ENCODE data around the gene CAGE1.
"Not testable (repeated sequence)": the region's sequence is repeated elsewhere in the genome, so short reads cannot be mapped to it uniquely, and the experiment has no call there.

CAGE1 gene

DNA sequence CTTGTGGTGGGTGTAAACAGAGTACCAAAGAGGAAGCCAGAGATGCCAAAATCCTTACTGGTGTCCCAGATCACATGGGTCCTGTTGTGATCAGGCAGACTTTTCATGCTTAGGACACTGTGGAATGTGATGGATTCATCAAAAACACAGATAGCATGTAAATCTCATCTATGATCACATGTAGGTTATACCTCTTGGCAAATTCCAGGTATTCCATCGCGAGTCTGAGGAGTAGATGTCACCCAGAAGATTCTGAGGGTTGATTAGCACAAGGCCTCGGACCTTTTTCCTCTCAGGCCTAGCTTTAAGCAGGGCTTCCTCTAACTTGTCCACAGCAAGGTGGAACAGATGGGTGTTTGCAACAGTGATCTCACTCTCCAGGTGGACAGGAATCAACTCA is 48.3 kb downstream of the CAGE1 start:
- no peak for DNase-seq (ENCODE audit: extremely low read depth in 1 of 2, low read depth in 1 of 2)

DNA sequence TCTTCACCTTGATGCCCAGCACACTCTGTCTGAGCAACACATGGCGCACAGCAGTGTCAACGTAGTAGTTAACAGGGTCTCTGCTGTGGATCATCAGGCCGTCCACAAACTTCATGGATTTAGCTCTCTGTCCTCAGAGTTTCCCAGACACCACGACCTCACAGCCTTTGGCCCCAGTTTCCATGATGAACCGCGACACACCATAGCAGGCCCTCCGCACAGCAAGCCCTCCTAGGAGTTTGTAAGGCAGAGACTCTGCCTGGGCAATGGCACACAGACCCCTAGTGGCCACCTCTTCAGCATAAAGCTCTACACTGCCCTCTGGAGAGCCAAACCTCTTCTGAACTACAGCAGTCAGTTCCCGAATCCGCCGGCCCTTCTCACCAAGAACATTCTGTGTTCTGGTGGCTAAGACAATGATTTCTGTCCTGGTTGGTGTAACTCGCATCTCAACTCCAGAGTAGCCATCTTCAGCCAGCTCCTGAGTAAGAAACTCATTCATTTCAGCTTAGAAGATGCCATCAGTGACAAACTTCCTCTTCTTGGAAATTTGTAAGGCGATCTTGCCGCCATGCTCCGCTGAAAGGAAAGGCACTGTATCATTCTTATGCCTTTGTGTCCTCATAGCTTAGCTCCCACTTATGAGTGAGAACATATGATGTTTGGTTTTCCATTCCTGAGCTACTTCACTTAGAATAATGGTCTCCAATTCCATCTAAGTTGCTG is 50.4 kb downstream of the CAGE1 start:
- DNase-seq (ENCODE audit: extremely low read depth in 1 of 2, low read depth in 1 of 2), result not testable (repeated sequence)

DNA sequence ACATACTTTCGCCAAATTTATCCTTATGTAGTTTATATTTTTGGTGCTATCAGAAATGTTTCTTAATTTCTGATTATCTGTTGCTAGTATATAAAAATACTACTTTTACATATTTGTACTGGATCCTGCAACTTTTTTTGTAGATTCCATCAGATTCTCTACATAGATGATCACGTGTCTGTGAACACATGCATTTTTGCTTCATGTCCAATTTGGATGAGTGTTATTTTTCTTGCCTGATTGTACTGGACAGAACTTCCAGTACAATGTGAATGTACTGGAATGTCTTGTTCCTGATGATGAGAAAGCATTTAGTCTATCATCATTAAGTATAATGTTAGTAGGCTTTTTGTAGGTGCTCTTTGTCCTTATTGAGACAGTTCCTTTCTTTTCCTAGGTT is 51.5 kb downstream of the CAGE1 start:
- DNase-seq (ENCODE audit: extremely low read depth in 1 of 2, low read depth in 1 of 2), result no peak

DNA sequence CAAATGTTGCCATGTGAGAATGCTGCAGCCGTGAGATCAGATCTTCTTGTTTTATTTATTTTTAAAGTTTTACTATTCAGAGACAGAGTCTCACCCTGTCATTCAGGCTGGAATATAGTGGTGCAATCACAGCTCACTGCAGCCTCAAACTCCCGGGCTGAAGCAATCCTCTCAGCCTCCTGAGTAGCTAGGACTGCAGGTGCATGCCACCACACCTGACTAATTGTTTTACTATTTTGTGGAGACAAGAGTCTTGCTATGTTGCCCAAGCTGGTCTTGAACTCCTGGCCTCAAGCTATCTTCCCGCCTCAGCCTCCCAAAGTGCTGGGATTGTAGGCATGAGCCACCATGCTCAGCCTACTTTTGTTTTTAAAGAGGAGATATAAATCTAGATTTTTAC is 54.0 kb downstream of the CAGE1 start:
- DNase-seq (ENCODE audit: extremely low read depth in 1 of 2, low read depth in 1 of 2), result no peak

DNA sequence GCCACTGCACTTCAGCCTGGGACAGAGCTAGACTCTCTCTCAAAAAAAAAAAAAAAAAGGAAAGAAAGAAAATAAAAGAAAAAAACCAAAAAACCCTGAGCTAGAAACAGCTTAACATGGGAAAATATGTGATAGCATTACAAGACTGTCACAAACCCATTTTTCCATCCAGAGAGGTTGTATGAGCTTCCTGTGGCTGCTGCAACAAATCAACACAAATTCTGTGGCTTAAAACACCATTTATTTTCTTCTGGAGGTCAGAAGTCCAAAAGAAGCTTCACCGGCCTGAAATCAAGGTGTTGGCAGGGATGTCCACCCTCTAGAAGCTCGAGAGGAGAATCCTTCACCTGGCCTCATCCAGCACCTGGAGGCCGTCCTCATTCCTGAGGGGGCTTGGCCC is 54.9 kb downstream of the CAGE1 start:
- DNase-seq (ENCODE audit: extremely low read depth in 1 of 2, low read depth in 1 of 2), result no peak

DNA sequence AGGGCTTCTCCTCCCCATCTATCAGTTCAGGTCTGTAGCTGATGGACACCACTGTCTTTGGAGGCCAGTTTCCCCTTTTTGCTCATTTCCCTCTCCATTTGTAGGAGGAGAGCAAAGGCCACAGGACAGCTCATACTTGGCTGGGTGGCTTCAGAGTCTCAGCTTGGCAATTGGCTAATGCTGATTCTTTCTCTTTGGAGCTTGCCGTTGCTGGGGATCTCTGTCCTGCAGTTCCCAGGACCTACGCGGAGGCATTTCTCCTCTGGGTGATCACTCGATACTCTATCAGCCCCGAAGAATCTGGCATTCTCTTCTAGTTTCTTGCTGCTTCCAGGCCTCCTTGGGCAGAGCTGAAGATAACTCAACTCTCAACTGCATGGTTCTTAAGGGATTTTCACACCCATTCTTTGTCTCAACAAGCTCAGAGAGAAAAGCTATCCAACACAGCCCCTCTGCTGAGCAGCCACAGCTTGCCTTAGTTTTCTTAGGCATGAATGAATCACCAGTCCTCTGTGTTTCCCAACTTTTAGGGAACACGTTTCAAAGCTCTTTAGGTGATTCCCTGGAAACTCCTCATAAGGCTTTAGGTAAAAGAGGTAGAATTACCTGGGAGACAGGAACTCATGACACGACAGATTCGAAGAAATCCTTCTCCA is 57.3 kb downstream of the CAGE1 start:
- no peak for DNase-seq (ENCODE audit: extremely low read depth in 1 of 2, low read depth in 1 of 2)

DNA sequence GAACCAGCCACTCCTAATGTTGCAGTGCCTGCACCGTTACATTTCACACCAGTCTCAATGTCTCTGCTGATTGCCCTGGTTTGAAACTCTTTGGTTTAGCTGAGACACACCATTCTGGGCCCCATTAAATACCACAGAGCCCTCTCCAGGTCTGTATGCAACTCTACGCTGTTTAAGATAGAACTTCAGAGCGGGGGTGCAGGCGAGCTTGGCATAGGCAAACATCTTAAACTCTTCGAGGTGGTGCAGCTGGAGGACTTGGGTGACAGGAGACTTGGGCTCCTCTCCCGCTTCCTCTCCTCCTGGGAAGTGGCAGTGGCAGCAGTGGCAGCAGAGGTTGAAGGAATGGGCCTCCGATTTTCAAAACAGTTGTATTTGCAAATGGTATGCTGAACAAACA is 58.1 kb downstream of the CAGE1 start:
- no peak for DNase-seq (ENCODE audit: extremely low read depth in 1 of 2, low read depth in 1 of 2)

DNA sequence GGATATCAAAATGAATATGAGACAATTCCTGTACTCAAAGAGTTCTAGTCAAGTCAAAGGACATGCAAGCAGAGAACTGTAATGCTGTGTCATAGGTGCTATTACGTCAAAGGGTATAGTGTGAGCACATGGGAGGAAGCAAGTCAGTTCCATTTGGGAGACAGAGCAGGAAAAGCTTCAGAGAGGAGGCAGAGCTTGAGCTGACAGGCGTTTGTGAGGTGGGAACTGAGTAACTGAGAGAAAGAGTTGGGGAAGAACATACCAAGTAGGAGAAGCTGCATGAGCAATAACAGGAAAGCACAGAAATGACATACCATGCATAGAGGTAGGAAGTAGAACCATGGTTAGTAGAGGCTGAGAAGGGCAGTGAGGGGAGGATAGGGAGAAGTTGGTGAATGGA is 61.3 kb downstream of the CAGE1 start:
- no peak for DNase-seq (ENCODE audit: extremely low read depth in 1 of 2, low read depth in 1 of 2)

DNA sequence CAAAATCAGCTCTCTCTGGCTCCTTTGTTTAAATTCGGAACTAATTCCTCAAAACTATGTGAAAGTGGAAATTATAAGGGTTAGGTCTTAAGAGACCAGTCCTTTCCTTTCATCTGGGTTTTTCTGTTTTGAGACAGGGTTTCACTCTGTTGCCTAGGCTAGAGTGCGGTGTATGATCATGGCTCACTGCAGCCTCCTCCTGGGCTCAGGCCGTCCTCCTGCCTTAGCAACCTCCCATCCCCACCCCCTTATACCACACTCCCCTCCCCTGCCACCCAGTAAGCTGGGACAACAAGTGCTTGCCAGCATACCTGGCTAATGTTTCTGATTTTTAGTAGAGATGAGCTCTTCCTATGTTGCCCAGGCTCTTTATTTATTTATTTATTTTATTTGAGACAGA is 63.8 kb downstream of the CAGE1 start:
- no peak for DNase-seq (ENCODE audit: extremely low read depth in 1 of 2, low read depth in 1 of 2)

DNA sequence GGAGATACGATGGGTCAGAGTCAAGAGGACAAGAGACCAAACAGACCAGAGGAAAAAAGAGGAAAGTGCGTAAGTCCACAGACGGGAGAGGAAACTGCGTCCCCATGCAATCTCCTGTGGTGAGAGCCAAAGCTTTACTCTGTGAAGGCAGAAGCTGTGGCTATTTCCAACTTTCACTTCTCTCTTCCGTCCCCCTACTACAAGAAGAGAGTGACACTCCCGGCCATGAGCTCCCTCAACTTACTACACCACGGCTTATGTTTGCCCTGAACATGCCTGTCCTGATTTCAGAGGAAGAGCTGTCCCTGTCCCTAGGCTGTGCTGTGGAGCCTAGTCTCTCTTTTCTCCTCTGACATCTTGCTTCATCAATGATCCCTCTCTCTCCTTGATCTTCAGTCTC is 65.0 kb downstream of the CAGE1 start:
- DNase-seq (ENCODE audit: extremely low read depth in 1 of 2, low read depth in 1 of 2), result no peak

DNA sequence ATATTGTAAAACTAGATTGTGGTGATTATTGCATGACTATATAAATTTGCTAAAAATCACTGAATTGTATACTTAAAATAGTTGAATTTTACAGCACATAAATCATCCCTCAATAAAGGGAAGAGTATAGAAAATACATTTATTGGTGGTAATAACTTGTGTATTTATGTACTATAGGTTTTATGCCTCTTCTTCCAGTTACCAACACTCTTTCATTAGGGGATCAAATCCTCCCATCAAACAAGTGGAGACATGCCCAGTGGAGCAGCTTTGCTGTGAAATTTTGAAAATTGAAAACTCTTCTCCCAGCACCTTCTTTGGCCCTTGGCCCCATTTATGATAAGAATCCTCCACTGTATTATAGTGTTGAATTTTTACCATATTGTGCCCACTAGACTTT is 66.5 kb downstream of the CAGE1 start:
- DNase-seq (ENCODE audit: extremely low read depth in 1 of 2, low read depth in 1 of 2), result no peak

DNA sequence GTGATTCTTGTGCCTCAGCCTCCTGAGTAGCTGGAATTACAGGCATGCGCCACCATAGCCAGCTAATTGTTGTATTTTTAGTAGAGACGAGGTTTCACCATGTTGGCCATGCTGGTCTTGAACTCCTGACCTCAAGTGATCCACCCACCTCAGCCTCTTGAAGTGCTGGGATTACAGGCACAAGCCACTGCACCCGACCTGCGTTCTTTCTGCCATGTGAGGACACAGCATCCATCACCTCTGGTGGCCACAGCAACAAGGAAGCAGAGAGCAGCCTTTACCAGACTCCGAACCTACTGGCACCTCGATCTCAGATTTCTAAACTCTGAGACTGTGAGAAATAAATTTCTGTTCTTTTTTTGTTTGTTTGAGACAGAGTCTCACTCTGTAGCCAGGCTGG is 67.7 kb downstream of the CAGE1 start:
- not testable (repeated sequence) for DNase-seq (ENCODE audit: extremely low read depth in 1 of 2, low read depth in 1 of 2)

DNA sequence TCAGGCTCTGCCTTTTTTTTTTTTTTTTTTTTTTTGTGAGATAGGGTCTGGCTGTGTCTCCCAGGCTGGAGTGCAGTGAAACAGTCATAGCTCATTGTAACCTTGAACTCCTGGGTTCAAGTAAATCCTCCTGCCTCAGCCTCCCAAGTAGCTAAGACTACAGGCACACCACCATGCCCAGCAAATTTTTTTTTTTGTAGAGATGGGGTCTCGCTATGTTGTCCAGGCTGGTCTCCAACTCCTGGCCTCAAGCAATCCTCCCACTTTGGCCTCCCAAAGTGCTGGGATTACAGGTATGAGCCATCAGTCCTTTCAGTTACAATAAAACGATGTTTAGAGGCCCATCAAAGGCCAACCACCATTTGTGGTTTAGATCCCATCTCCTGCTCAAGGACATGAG is 70.1 kb downstream of the CAGE1 start:
- not testable (repeated sequence) for DNase-seq (ENCODE audit: extremely low read depth in 1 of 2, low read depth in 1 of 2)

DNA sequence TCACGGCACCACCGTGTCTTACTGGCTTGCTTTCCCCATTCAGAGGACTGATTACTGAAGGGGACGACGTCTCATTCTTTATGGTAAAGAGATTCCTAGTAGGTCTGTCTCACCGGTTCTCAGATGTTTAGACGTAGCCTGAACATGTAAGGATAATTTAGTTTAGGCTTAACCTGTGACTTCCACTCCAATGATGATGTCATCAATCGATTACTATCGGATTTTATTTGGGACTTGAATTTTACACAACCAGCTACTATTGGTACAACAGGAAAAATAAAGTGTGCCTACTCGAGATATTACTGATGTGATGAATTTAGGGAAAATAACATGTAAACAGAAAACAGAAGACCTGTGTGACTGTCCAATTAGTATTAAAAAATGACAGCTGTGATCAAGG is 72.0 kb downstream of the CAGE1 start:
- no peak for DNase-seq (ENCODE audit: extremely low read depth in 1 of 2, low read depth in 1 of 2)

DNA sequence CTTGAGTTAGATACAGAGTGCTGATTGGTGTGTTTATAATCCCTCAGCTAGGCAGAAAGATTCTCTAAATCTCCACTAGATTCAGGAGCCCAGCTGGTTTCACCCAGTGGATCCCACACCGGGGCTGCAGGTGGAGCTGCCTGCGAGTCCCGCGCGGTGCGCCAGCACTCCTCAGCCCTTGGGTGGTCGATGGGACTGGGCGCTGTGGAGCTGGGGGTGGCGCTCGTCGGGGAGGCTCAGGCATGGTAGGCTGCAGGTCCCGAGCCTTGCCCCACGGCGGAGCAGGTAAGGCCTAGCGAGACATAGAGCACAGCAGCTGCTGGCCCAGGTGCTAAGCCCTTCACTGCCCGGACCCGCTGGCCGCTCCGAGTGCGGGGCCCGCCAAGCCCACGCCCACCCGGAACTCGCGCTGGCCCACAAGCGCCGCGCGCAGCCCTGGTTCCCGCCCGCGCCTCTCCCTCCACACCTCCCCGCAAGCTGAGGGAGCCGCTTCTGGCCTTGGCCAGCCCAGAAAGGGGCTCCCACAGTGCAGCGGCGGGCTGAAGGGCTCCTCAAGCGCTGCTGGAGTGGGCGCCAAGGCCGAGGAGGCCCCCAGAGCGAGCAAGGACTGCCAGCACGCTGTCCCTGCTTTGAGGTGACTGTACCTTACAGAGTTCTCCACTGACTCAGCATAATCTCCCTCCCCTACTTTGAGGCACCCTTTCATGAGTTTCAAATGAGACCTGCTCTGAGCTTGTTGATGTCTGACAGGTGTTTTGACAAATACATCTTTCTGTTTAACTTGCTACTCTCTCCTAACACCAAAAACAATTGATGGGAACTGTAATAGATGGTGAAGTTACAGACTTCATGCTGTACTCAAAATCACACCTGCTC is 72.6 kb downstream of the CAGE1 start:
- DNase-seq (ENCODE audit: extremely low read depth in 1 of 2, low read depth in 1 of 2), result no peak

DNA sequence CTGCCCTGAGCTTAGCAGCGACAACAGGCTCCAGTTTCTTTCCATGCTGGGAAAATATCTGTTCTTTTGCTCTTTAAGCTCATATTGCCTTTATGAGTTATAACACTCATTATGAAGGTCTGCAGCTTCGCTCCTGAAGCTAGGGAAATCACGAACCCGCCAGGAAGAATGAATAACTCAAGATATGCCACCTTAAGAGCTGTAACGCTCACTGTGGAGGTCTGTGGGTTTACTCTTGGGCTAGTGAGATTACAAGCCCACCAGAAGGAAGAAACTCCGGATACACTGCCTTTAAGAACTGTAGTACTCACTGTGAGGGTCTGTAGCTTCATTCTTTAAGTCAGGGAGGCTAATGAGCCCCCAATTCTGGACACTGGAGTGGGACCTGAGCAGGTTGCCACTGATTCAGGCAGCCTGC is 73.6 kb downstream of the CAGE1 start:
- DNase-seq (ENCODE audit: extremely low read depth in 1 of 2, low read depth in 1 of 2), result no peak

DNA sequence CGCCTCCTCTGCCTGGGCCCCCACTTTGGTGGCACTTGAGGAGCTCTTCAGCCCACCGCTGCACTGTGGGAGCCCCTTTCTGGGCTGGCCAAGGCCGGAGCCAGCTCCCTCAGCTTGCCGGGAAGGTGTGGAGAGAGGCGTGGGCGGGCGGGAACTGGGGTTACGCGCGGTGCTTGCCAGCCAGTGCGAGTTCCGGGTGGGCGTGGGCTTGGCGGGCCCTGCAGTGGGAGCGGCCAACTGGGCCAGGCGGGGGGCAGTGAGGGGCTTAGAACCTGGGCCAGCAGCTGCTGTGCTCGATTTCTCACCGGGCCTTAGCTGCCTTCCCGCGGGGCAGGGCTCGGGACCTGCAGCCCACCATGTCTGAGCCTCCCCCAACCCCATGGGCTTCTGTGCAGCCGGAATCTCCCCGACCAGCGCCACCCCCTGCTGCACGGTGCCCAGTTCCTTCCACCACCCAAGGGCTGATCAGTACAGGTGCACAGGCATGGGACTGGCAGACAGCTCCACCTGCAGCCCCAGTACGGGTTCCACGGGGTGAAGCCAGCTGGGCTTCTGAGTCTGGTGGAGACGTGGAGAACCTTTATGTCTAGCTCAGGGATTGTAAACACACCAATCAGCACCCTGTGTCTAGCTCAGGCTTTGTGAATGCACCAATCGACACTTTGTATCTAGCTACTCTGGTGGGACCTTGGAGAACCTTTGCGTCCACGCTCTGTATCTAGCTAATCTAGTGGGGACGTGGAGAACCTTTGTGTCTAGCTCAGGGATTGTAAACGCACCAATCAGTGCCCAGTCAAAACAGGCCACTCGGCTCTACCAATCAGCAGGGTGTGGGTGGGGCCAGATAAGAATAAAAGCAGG is 74.2 kb downstream of the CAGE1 start:
- DNase-seq (ENCODE audit: extremely low read depth in 1 of 2, low read depth in 1 of 2), result not testable (repeated sequence)

DNA sequence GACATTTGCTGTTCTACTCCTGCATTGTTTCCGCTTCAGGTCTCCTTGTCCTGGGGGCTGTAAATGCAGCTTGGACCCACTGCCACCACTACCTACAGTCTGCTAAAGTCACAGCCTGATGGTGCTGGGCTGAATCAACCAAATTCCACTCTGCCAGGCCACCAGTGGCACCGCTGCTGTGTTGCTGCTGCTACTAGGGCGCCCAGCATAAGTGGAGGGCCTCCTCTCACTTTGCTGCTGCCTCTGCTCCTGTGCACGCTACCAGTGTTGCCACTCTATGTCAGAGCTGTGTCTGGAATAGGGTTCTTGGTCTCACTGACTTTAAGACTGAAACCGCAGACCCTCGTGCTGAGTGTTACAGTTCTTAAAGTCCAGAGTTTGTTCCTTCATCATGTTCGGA is 75.1 kb downstream of the CAGE1 start:
- no peak for DNase-seq (ENCODE audit: extremely low read depth in 1 of 2, low read depth in 1 of 2)

DNA sequence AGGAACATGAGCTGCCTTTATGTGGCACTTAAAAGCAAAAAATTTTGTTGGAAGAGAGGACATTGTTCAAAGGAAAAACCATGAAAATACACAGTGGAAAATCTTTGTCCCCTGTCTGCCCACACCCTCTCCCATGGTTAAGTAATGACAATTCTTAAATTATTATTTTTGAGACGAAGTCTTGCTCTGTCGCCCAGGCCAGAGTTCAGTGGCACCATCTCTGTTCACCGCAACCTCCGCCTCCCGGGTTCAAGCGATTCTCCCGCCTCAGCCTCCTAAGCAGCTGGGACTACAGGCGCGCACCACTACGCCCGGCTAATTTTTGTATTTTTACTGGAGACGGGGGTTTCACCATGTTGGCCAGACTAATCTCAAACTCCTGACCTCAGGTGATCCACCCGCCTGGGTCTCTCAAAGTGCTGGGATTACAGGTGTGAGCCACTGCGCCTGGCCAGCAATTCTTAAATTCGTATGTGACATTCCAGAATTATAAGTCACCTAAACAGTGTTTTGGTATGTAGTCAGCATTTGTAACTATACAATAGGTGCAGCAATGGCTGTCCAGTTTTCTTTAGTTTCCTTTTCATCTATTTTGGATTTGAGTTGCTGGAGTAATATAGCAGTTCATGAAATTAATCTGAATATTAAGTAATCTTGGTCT is 75.9 kb downstream of the CAGE1 start:
- DNase-seq (ENCODE audit: extremely low read depth in 1 of 2, low read depth in 1 of 2), result no peak

All from activated CD8-positive, alpha-beta memory T cell treated with anti-CD3 and anti-CD28 coated beads for 1 hour (primary cell).